OCI-LY7 (cell line): ENCODE measurements around the gene DNAJC18. TPM values are rescaled to one million over a fixed set of nuclear protein-coding genes. Genes with fewer than 3 reads are reported as not detected.

ENCODE experiments used
- BruUV-seq: library from RNA; stranded (reverse); fragments of 400-500 nt; replicated peaks from 2 replicates; lab custom pipeline; 2021; lab: Mats Ljungman, UMichigan
- CTCF ChIA-PET: fragments of 300-600 bp; sonication (Branson Sonifier 250); formaldehyde crosslinking; loops from one replicate; lab custom pipeline; 2022; ENCODE audit warnings: antibody characterized with exemption; ENCODE audit not compliant: unreplicated experiment; lab: Charles Lee
- POLR2A ChIA-PET: fragments of 300-600 bp; sonication (Branson Sonifier 250); formaldehyde crosslinking; loops from one replicate; lab custom pipeline; 2022; ENCODE audit warnings: antibody characterized with exemption; lab: Charles Lee
- DNase-seq: peaks from one replicate; pipeline ENCODE4 v3.0.0-alpha.2; 2015; ENCODE audit warnings: low spot score
- H2AFZ ChIP-seq: fragments of 200-600 bp; sonication (generic), shearing (Covaris generic); 2 replicates; pipeline ENCODE4 v1.6.1; 2014; ENCODE audit warnings: mild to moderate bottlenecking, antibody characterized with exemption, low read length, moderate library complexity
- H3K27ac ChIP-seq: fragments of 200-600 bp; sonication (generic); 2 replicates; pipeline ENCODE4 v1.5.1; 2014; ENCODE audit warnings: mixed run types, low read depth, mild to moderate bottlenecking, moderate library complexity, low read length, inconsistent platforms; ENCODE audit not compliant: poor library complexity, severe bottlenecking
- H3K36me3 ChIP-seq: fragments of 200-600 bp; sonication (generic); 2 replicates; pipeline ENCODE4 v1.6.1; 2014; ENCODE audit warnings: mild to moderate bottlenecking, antibody characterized with exemption, low read length, moderate library complexity, mixed read lengths; ENCODE audit not compliant: insufficient read depth
- H3K4me1 ChIP-seq: fragments of 200-600 bp; sonication (generic); 2 replicates; pipeline ENCODE4 v1.5.1; 2014; ENCODE audit warnings: mild to moderate bottlenecking, low read length; ENCODE audit not compliant: insufficient read depth, poor library complexity, severe bottlenecking
- H3K4me2 ChIP-seq: fragments of 200-600 bp; sonication (generic); 2 replicates; pipeline ENCODE4 v1.6.1; 2014; ENCODE audit warnings: mild to moderate bottlenecking, low read length
- H3K4me3 ChIP-seq: fragments of 200-600 bp; sonication (generic); 2 replicates; pipeline ENCODE4 v1.5.1; 2014; ENCODE audit warnings: mild to moderate bottlenecking, low read depth, low read length; ENCODE audit not compliant: poor library complexity, severe bottlenecking
- H3K79me2 ChIP-seq: fragments of 200-600 bp; sonication (generic); 2 replicates; pipeline ENCODE4 v1.6.1; 2016; ENCODE audit warnings: low read depth, mild to moderate bottlenecking, low read length, moderate library complexity, mixed read lengths; ENCODE audit not compliant: insufficient read depth
- H3K9me2 ChIP-seq: fragments of 200-600 bp; sonication (generic); 2 replicates; pipeline ENCODE4 v1.6.1; 2016; ENCODE audit warnings: mild to moderate bottlenecking, low read length, mixed read lengths; ENCODE audit not compliant: insufficient read depth
- H3K9me3 ChIP-seq: fragments of 200-600 bp; sonication (generic); 2 replicates; pipeline ENCODE4 v1.6.1; 2014; ENCODE audit warnings: mild to moderate bottlenecking, mixed run types, low read length, mixed read lengths
- H4K20me1 ChIP-seq: fragments of 200-600 bp; sonication (generic); 2 replicates; pipeline ENCODE4 v1.6.1; 2014; ENCODE audit warnings: mild to moderate bottlenecking, antibody characterized with exemption, low read length, moderate library complexity, mixed read lengths; ENCODE audit not compliant: insufficient read depth
- EZH2phosphoT487 ChIP-seq: fragments of 200-600 bp; sonication (generic); IDR thresholded peaks from 2 replicates; pipeline ENCODE4 v1.6.1; 2018; ENCODE audit warnings: low read depth, borderline replicate concordance, mild to moderate bottlenecking, mixed run types, antibody characterized with exemption, low read length, moderate library complexity, mixed read lengths
- intact Hi-C: fragments of 100-400 bp; cut with micrococcal nuclease; formaldehyde crosslinking; loops from one replicate; pipeline ENCODE4 v1.10.0; 2022; ENCODE audit not compliant: unreplicated experiment
- total RNA-seq, 2 experiments: library from RNA; depleted of rRNA in 1 of 2; stranded (reverse); fragments of >200 nt in 1 of 2; shearing (Covaris generic) in 1 of 2; gene quantifications; 2 replicates each; pipeline ENCODE4 v1.2.3, GENCODE V29; 2014 to 2022
- TF ChIP-seq, protein P1 (sequence below): fragments of 200-600 bp; sonication (generic); conservative IDR thresholded peaks from 2 replicates; pipeline ENCODE4 v1.5.1; 2014; ENCODE audit warnings: mild to moderate bottlenecking, antibody characterized with exemption, low read length, moderate library complexity, mixed read lengths

DNAJC18 gene
- total RNA-seq, 2 experiments from 2014 or later, result 1.2 to 12.6 TPM

DNA sequence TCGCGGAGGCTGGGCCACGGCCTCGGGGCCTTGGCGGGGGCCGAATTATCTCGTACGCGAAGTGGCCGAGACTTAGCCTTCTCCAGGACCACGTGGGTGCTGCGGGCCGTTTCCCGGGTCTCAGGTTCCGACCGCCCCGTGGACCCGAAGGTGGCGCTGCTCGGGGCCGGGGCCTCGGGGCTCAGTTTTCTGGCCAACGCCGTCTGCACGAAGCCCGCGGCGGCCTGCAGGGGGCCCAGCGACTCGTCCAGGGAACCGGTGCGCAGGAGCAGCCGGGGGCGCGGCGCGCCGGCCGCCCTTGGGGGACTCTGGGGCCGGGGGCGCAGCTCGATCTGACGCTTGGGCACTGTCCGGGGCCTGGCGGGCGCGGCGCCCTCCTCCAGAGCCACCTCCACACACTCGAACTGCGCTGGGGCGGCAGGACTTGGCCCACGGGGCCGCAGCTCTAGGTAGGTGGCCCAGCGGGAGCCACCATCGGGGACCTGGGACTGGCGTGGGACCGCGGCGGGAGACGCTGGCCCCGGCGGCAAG is 45.1 kb downstream of the DNAJC18 start:
- peak overlapping the region; percentile 99 for H3K4me2 ChIP-seq
- no peaks in the 10 kb centered on the region for H4K20me1 ChIP-seq
- ChIA-PET CTCF (no interaction called here), POLR2A (no interaction called here)
- H3K4me1 ChIP-seq, result peaks cover 61% of the 10 kb centered on the region
- H3K9me3 ChIP-seq, result no peaks in the 10 kb centered on the region
- intact Hi-C loops, result loop anchor here (5.0 kb wide), 2 partner anchors 117 to 817 kb away; partner anchors contain the start of gene HSPA9
- H3K27ac ChIP-seq, result peak overlapping the region; percentile 90
- H3K9me2 ChIP-seq, result no peaks in the 10 kb centered on the region
- no peak for TF ChIP-seq EZH2phosphoT487
- TF ChIP-seq, protein P1, sequence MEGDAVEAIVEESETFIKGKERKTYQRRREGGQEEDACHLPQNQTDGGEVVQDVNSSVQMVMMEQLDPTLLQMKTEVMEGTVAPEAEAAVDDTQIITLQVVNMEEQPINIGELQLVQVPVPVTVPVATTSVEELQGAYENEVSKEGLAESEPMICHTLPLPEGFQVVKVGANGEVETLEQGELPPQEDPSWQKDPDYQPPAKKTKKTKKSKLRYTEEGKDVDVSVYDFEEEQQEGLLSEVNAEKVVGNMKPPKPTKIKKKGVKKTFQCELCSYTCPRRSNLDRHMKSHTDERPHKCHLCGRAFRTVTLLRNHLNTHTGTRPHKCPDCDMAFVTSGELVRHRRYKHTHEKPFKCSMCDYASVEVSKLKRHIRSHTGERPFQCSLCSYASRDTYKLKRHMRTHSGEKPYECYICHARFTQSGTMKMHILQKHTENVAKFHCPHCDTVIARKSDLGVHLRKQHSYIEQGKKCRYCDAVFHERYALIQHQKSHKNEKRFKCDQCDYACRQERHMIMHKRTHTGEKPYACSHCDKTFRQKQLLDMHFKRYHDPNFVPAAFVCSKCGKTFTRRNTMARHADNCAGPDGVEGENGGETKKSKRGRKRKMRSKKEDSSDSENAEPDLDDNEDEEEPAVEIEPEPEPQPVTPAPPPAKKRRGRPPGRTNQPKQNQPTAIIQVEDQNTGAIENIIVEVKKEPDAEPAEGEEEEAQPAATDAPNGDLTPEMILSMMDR, result peak; percentile 77
- H2AFZ ChIP-seq, result no peak overlapping the region
- H3K4me3 ChIP-seq, result peak overlapping the region; percentile 79
- DNase-seq, result peak; percentile 73
- peaks cover 33% of the 10 kb centered on the region for H3K36me3 ChIP-seq
- peaks cover 33% of the 10 kb centered on the region for H3K79me2 ChIP-seq
- BruUV-seq, result no TSS peak

DNA sequence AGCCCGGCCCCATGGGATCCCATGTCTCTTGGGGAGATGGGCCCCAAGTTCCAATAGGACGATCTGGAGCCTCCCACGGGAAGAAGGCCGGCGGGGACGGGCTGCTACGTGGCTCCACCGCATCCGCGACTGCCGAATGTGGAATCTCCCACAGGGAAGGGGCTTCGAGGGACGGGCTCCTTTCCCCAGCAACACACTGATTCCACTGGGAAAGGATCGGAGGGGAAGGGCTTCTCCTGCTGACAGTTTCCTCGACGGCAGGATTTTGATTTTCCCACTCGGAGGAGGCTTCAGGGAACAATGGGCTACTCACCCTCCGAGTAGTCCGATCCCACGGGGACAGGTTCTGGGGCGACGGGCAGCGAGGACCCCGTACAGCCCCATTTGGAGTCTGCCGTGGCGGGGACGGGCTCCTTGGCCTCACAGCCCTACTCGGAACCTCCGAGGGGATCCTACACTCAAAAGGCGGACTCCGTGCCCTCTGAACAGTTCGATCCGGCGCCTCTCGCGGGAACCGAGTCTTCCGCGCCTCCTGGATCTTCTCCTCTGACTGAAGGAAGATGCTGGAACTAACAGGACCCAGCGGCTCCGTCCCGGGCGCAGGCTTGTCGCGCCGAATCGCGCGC is 45.7 kb downstream of the DNAJC18 start:
- no peak for DNase-seq
- peaks cover 61% of the 10 kb centered on the region for H3K4me1 ChIP-seq
- intact Hi-C loops, result loop anchor here (5.0 kb wide), 2 partner anchors 116 to 816 kb away; partner anchors contain the start of gene HSPA9
- H3K4me3 ChIP-seq, result peak overlapping the region; percentile 79
- peaks cover 39% of the 10 kb centered on the region for H3K79me2 ChIP-seq
- peak overlapping the region; percentile 99 for H3K4me2 ChIP-seq
- peak overlapping the region; percentile 24; the same call in 1 of the 2 replicates for H2AFZ ChIP-seq
- peak overlapping the region; percentile 90 for H3K27ac ChIP-seq
- no TSS peak for BruUV-seq
- TF ChIP-seq, protein P1, result no peak
- no peak for TF ChIP-seq EZH2phosphoT487
- ChIA-PET POLR2A (interaction anchor here (0.6 to 1.5 kb wide), 3 partner anchors 10 to 687 kb away, joined by 3 read pairs; partner anchors contain the start of gene SPATA24), CTCF (no interaction called here)
- H3K36me3 ChIP-seq, result peaks cover 38% of the 10 kb centered on the region
- H4K20me1 ChIP-seq, result no peaks in the 10 kb centered on the region
- H3K9me3 ChIP-seq, result no peaks in the 10 kb centered on the region
- no peaks in the 10 kb centered on the region for H3K9me2 ChIP-seq
